IPS-20b (cell line): ENCODE measurements around the gene CNTN6.

ENCODE experiments used
- H3K27ac ChIP-seq: one replicate; pipeline ENCODE4 v1.5.1; 2013; ENCODE audit warnings: low read length
- H3K27me3 ChIP-seq: 2 replicates; pipeline ENCODE4 v1.6.1; 2013; ENCODE audit warnings: mild to moderate bottlenecking, low read length, inconsistent platforms; ENCODE audit not compliant: insufficient read depth
- H3K36me3 ChIP-seq: 2 replicates; pipeline ENCODE4 v1.6.1; 2013; ENCODE audit warnings: low read depth, mild to moderate bottlenecking, inconsistent platforms, low read length, moderate library complexity; ENCODE audit not compliant: insufficient read depth
- H3K4me1 ChIP-seq: 2 replicates; pipeline ENCODE4 v1.6.1; 2013; ENCODE audit warnings: mild to moderate bottlenecking, control low read depth, inconsistent platforms, low read length, moderate library complexity; ENCODE audit not compliant: insufficient read depth
- H3K4me3 ChIP-seq: 2 replicates; pipeline ENCODE4 v1.5.1; 2013; ENCODE audit warnings: mild to moderate bottlenecking, low read length, inconsistent platforms
- H3K9ac ChIP-seq: 2 replicates; pipeline ENCODE4 v1.6.1; 2013; ENCODE audit warnings: low read depth, mild to moderate bottlenecking, inconsistent platforms, low read length, moderate library complexity
- H3K9me3 ChIP-seq: 2 replicates; pipeline ENCODE4 v1.6.1; 2013; ENCODE audit warnings: mild to moderate bottlenecking, low read depth, low read length, inconsistent platforms; ENCODE audit not compliant: insufficient read depth

Gene CNTN6

DNA sequence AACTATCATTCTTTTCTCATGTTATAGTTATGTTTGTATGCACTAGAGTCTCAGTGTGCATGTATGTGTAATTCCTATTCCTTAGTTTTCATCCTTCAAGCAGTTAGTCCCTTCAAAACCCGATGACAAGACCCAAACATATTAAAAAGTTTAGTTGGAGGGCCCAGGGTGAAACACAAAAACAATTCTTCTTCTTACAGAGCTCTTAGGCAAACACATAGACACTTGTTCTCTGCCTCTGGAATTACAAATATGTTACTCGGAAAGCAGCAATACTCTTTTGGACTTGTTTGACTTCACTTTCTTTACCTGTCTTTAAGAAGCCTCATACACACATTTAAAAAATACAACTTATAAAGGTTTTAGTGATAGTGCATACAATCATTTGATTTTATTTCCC lies 763 bp upstream of the CNTN6 start:
- Histone ChIP-seq H3K36me3 (no peaks in the 10 kb centered on the region), H3K27me3 (no peaks in the 10 kb centered on the region), H3K27ac (no peak overlapping the region), H3K4me1 (peaks cover 15% of the 10 kb centered on the region), H3K9ac (no peak overlapping the region), H3K4me3 (no peak overlapping the region), H3K9me3 (no peaks in the 10 kb centered on the region)

DNA sequence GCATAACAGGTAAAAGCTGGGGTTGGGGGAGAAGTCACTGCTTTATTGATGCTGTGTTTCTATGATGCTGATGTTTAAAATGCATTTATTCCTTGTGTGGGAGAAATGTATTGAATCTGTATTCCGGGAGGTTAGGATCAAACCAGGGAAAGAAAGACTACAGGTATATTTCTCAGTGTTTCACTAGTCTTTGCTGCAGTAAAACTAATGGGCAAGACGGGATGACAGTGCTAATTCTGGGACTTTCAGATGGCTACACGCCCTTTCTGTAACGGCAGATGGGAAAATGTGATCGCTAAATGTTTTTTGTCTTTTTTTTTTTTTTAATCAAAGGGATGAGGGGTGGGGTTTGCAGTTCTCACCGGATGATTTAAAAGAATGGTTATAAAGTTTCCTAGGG lies 393 bp downstream of the CNTN6 start:
- peaks cover 15% of the 10 kb centered on the region for H3K4me1 ChIP-seq
- H3K9me3 ChIP-seq: no peaks in the 10 kb centered on the region
- H3K27me3 ChIP-seq: no peaks in the 10 kb centered on the region
- no peak overlapping the region for H3K27ac ChIP-seq
- H3K4me3 ChIP-seq: peak overlapping the region; percentile 2; the same call in 1 of the 2 replicates
- H3K36me3 ChIP-seq: no peaks in the 10 kb centered on the region
- no peak overlapping the region for H3K9ac ChIP-seq

DNA sequence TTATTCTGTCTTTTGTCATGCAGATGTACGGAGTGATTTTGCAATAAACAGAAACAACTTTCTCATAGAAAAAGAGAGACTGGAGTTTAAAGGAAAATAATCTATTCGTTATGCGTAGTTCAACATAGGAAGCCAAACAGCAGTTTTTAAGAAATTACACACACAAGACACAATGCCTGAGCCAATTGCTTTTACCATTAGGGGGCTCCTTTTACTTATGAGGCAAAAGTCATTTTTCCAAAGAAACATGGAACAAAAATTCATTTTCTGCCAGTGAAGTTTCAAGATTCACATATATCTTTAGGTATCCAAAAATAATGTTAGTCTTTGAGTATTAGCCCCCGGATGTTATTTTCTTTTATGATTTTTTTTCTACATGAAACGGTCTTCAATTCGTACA lies 10.7 kb downstream of the CNTN6 start:
- Histone ChIP-seq H3K4me1 (no peaks in the 10 kb centered on the region), H3K27me3 (no peaks in the 10 kb centered on the region), H3K4me3 (no peak overlapping the region), H3K9me3 (no peaks in the 10 kb centered on the region), H3K36me3 (no peaks in the 10 kb centered on the region), H3K27ac (no peak overlapping the region), H3K9ac (no peak overlapping the region)

DNA sequence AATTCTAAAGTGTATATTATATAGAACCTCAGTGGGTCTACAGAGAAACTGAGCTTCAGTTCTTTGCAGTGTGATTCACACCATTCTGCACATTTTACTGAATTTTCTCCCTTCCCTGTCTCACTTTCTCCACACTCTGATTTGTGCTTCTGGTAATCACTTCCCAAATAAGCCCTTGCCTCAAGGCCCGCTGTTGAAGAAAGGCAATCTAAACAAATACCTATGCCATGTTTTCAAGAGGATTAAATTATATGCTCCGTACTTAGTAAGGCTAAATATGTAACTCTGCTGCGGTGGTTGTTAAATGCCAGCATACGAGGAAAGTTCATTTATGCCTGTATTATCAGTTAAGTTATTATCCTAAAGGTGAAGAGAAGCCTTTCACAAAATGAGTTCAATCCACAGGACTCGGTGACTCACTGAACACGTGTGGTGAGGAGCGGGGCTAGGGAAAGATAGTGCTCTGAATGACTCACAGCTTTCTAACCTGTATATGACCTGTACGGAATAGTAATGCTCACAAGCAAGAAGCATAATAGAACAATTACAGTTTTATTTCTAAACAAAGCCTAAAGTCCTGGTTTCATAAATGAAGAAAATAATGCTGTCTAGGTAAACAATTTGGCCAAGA lies 25.1 kb downstream of the CNTN6 start:
- no peak overlapping the region for H3K9ac ChIP-seq
- H3K4me1 ChIP-seq: no peaks in the 10 kb centered on the region
- H3K4me3 ChIP-seq: no peak overlapping the region
- H3K27me3 ChIP-seq: no peaks in the 10 kb centered on the region
- no peak overlapping the region for H3K27ac ChIP-seq
- H3K9me3 ChIP-seq: no peaks in the 10 kb centered on the region
- no peaks in the 10 kb centered on the region for H3K36me3 ChIP-seq

DNA sequence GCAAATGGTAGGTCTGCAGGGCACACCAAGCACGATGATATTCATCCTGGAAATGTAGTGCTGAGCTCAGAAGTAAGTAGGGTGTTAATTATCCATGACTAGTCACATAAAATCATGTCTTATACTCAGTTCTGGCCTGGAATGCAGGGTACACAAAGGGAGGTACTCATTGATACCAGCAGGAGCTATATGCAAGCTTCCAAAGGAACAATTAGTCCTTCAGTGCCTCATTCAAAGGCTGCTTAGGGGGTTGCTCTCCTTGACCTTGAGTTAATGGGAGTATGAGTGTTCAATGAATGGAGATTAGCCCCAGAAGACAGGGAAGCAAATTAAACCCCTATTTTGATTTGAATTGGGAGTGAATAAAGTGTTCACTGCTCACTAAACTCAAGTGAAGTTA lies 38.3 kb downstream of the CNTN6 start:
- H3K4me3 ChIP-seq: no peak overlapping the region
- H3K9me3 ChIP-seq: no peaks in the 10 kb centered on the region
- H3K4me1 ChIP-seq: peaks cover 7% of the 10 kb centered on the region; the same call in 1 of the 2 replicates
- H3K27ac ChIP-seq: no peak overlapping the region
- H3K9ac ChIP-seq: no peak overlapping the region
- no peaks in the 10 kb centered on the region for H3K27me3 ChIP-seq
- H3K36me3 ChIP-seq: no peaks in the 10 kb centered on the region

DNA sequence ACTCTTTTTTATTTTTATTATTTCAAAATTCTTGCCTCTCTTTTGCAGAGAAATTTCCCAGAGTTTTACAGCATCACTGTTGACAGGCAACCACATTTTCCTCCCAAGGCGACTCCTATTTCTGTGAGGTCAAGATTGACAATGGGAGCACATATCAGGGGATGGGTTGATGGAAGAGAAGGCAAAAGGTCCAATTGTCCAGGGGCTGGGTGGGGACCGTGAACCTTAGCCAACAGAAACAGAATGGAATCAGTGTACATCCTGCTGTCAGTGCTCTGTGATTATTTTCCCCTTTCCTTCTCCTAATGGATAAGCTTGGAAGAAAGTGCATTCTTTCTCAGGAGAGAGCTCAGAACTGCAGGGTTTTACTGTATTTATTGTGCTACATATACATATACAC lies 42.4 kb downstream of the CNTN6 start:
- H3K27me3 ChIP-seq: no peaks in the 10 kb centered on the region
- H3K9ac ChIP-seq: no peak overlapping the region
- H3K4me1 ChIP-seq: peaks cover 7% of the 10 kb centered on the region; the same call in 1 of the 2 replicates
- no peak overlapping the region for H3K27ac ChIP-seq
- no peak overlapping the region for H3K4me3 ChIP-seq
- no peaks in the 10 kb centered on the region for H3K9me3 ChIP-seq
- H3K36me3 ChIP-seq: no peaks in the 10 kb centered on the region

DNA sequence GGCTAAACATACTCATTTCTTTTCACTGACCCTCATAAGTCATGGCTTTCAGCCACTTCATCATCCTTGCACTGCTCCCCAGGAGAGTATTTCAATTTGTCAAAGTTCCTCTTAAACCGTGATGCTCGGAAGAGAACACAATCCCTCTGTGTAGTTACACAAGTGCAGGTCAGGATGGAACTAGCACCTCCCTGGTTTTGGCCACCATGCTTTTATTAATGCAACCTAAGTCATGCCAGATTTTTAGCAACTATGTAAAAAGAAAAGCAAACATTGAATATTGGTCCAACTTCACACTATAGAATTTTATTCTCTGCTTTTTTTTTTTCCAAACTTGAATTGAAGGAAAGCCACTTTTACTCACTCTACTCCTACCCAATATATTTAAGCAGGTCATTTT lies 45.2 kb downstream of the CNTN6 start:
- Histone ChIP-seq H3K9ac (no peak overlapping the region), H3K4me3 (no peak overlapping the region), H3K9me3 (no peaks in the 10 kb centered on the region), H3K27me3 (no peaks in the 10 kb centered on the region), H3K27ac (no peak overlapping the region), H3K4me1 (no peaks in the 10 kb centered on the region), H3K36me3 (no peaks in the 10 kb centered on the region)

DNA sequence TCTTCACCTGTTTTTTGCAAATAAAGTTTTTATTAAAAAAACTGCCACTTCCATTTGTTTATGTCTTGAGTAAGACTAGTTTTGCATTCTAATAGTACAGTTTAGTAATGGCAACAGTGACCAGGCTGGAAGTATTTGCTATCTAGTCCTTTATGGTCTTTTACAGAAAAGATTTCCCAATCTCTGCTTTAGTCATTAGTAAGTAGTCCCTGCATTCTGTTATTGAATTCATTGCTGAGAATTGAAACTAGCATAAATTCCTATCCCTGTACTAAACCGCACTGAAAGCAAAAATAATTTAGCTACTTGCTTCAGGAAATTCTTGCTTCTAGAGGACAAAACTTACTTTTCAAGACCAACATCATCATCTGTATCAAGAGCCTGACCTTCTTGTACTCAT lies 46.2 kb downstream of the CNTN6 start:
- no peaks in the 10 kb centered on the region for H3K9me3 ChIP-seq
- H3K27me3 ChIP-seq: no peaks in the 10 kb centered on the region

DNA sequence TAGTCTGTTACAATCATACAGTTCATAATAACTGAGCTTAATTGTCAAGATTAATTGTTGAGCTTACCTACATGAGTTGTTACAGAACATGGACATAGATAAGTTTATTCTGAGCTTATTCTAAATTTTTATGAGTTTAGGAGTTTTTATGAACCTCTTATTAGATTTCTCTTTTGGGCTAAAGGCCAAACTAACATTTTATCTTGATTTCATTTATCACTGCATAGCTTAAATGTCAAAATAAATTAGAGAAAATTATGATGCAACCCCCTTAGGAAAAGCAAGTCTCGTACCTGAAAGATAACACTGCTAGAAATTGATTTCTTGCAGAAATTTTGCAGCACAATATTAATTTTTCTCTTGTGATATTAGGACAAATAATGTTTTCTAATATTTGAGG lies 54.5 kb downstream of the CNTN6 start:
- no peaks in the 10 kb centered on the region for H3K9me3 ChIP-seq
- H3K9ac ChIP-seq: no peak overlapping the region
- no peaks in the 10 kb centered on the region for H3K27me3 ChIP-seq
- H3K27ac ChIP-seq: no peak overlapping the region
- H3K36me3 ChIP-seq: no peaks in the 10 kb centered on the region
- no peaks in the 10 kb centered on the region for H3K4me1 ChIP-seq
- H3K4me3 ChIP-seq: no peak overlapping the region

More for the DNA sequence above, 46.2 kb downstream of the CNTN6 start:
- H3K36me3 ChIP-seq: no peaks in the 10 kb centered on the region
- H3K27ac ChIP-seq: no peak overlapping the region
- H3K4me1 ChIP-seq: no peaks in the 10 kb centered on the region
- H3K4me3 ChIP-seq: no peak overlapping the region
- H3K9ac ChIP-seq: no peak overlapping the region

DNA sequence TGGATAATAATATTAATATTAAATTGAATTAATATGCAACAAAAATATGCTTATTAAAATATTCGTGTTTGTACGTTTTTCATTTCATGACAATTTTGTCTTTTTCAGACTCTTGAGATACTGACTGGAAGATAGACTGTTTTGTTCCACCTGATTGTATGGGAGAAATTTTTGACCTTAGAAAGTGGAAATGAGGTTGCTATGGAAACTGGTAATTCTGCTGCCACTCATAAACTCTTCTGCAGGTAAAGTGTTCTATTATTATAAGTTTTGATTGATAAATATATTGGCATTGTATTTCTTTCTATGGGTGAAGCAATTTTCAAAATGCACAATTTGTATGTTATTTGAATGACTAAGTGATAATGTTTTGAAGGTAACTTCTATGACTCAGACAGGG lies 55.0 kb downstream of the CNTN6 start:
- H3K27ac ChIP-seq: no peak overlapping the region
- no peak overlapping the region for H3K9ac ChIP-seq
- no peaks in the 10 kb centered on the region for H3K36me3 ChIP-seq
- no peaks in the 10 kb centered on the region for H3K27me3 ChIP-seq
- H3K9me3 ChIP-seq: no peaks in the 10 kb centered on the region
- no peaks in the 10 kb centered on the region for H3K4me1 ChIP-seq
- H3K4me3 ChIP-seq: no peak overlapping the region

DNA sequence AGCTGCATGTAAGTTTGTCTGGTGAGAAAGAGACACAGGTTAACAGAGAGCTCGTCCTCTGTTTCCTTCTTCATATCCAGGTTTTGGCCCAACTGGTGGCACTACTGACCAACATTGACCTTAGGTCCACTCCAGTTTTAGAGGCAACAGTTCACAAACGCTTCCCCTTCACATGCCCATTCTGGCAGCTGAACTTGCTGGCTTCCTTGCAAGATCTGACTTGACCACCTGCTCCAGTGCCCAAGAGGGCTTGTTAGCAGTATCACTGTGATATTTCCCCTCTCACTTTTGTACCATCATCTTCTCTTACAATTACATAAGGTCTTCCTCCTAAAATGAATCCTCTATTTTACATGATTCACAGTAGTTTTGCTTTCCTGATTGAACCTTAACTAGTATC lies 71.3 kb downstream of the CNTN6 start:
- H3K9ac ChIP-seq: no peak overlapping the region

DNA sequence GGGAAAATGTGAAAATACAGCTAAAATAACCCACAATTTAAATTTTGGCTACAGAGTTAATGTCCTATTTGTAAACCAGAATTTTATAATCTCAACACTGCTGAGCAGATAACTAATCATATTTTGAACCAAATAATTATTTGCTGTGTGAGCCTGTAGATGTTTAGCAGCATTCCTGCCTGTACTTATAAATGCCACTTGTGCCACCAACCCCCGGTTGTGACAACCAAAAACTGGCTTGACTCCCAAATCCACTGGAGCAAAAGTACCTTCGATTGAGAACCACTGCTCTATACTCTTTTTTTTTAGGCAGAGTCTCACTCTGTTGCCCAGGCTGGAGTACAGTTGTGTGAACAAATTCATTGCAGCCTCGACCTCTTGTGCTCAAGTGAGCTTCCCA lies 78.5 kb downstream of the CNTN6 start:
- H3K36me3 ChIP-seq: no peaks in the 10 kb centered on the region
- no peaks in the 10 kb centered on the region for H3K27me3 ChIP-seq
- no peak overlapping the region for H3K9ac ChIP-seq
- no peaks in the 10 kb centered on the region for H3K9me3 ChIP-seq
- no peak overlapping the region for H3K27ac ChIP-seq
- no peak overlapping the region for H3K4me3 ChIP-seq
- no peaks in the 10 kb centered on the region for H3K4me1 ChIP-seq

More for the DNA sequence above, 71.3 kb downstream of the CNTN6 start:
- no peaks in the 10 kb centered on the region for H3K4me1 ChIP-seq
- H3K27ac ChIP-seq: no peak overlapping the region
- no peaks in the 10 kb centered on the region for H3K27me3 ChIP-seq
- no peak overlapping the region for H3K4me3 ChIP-seq
- H3K36me3 ChIP-seq: no peaks in the 10 kb centered on the region
- no peaks in the 10 kb centered on the region for H3K9me3 ChIP-seq
